ENCODE measurements around the gene LRRC59. TPM values are rescaled to one million over a fixed set of nuclear protein-coding genes. Genes with fewer than 3 reads are reported as not detected.

LRRC59 gene
- total RNA-seq (100 to 1,000 TPM in 1 of 2 donors, 10 to 100 TPM in 1; 43.8 to 117 TPM), polyA plus RNA-seq (100 to 1,000 TPM in 1 of 2 donors, 10 to 100 TPM in 1; 46.8 to 112 TPM)
- long read RNA-seq, donor 1, transcript LRRC59-201 (7 exons, 2,910 nt): major isoform, 22 of 22 reads
- long read RNA-seq, donor 1, partial matches to known transcripts: 0 of 22 reads
- long read RNA-seq, donor 1, other reads (novel, unspliced or antisense): 0 of 22 reads
- long read RNA-seq, donor 2, transcript LRRC59-201 (7 exons, 2,910 nt): major isoform, 7 of 8 reads
- long read RNA-seq, donor 2, partial matches to known transcripts: 0 of 8 reads
- long read RNA-seq, donor 2, other reads (novel, unspliced or antisense): 0 of 8 reads
- long read RNA-seq, donor 3, partial matches to known transcripts: 0 of 5 reads
- long read RNA-seq, donor 3, other reads (novel, unspliced or antisense): 0 of 5 reads
- long read RNA-seq, donor 4, transcript LRRC59-201 (7 exons, 2,910 nt): major isoform, 5 of 6 reads
- long read RNA-seq, donor 4, partial matches to known transcripts: 0 of 6 reads
- long read RNA-seq, donor 4, other reads (novel, unspliced or antisense): 0 of 6 reads
- long read RNA-seq, donor 5, transcript LRRC59-201 (7 exons, 2,910 nt): major isoform, 24 of 29 reads
- long read RNA-seq, donor 5, partial matches to known transcripts: 5 of 29 reads
- long read RNA-seq, donor 5, other reads (novel, unspliced or antisense): 0 of 29 reads

- DNase-seq: peak; percentile 82 to 91 (median 90)
- Histone ChIP-seq H3K27ac (ENCODE audit: low read depth in 1 of 2, low read length in 1 of 2) (peak within 1 kb of the TSS; percentile 74 to 97), H3K4me1 (ENCODE audit: control insufficient read depth in 5 of 5, insufficient read depth in 5 of 5, low read length in 5 of 5) (peaks cover 0 to 21% (median 6%) of the 10 kb centered on the region in 5 donors), H3K27me3 (ENCODE audit: control insufficient read depth in 3 of 3, insufficient read depth in 3 of 3, low read length in 2 of 3) (no peaks in the 10 kb centered on the region), H3K4me3 (peak within 1 kb of the TSS; percentile 96), H3K9ac (ENCODE audit: insufficient read depth in 1 of 2, low read length in 2 of 2) (peak within 1 kb of the TSS; percentile 71 to 72), H3K36me3 (ENCODE audit: control insufficient read depth in 4 of 4, insufficient read depth in 4 of 4, low read length in 4 of 4) (peaks cover 9 to 25% (median 18%) of the 10 kb centered on the region in 4 donors), H3K9me3 (ENCODE audit: control insufficient read depth in 4 of 4, insufficient read depth in 3 of 4, low read length in 3 of 4) (no peaks in the 10 kb centered on the region)
- peak; percentile 99 for ATAC-seq (ENCODE audit: insufficient read depth, low FRiP score)
- TF ChIP-seq CTCF (IDR thresholded peaks at IDR 0.05; ENCODE audit: control extremely low read depth, extremely low read depth): peak; percentile 88
- 1% methylated on average over 69 to 70 of the region's 70 CpGs for WGBS, 2 donors
These were observed at the start of gene LRRC59 for GRCh38 chr17:50397111-50397918. TSS of gene LRRC59 (minus strand) at chr17:50397523. CDS start at chr17:50397317, 206 bp downstream.

GRCh38 chr17:50445730-50446325, 48.5 kb upstream of the LRRC59 start:
- no peak overlapping the region for H3K4me3 ChIP-seq
- TF ChIP-seq CTCF (IDR thresholded peaks at IDR 0.05; ENCODE audit: control extremely low read depth, extremely low read depth): no peak
- H3K36me3 ChIP-seq (ENCODE audit: control insufficient read depth in 4 of 4, insufficient read depth in 4 of 4, low read length in 4 of 4): peaks cover 0 to 4% (median 0%) of the 10 kb centered on the region in 4 donors
- H3K9me3 ChIP-seq (ENCODE audit: control insufficient read depth in 4 of 4, insufficient read depth in 3 of 4, low read length in 3 of 4): no peaks in the 10 kb centered on the region
- peaks cover 2 to 28% (median 7%) of the 10 kb centered on the region in 5 donors for H3K4me1 ChIP-seq (ENCODE audit: control insufficient read depth in 5 of 5, insufficient read depth in 5 of 5, low read length in 5 of 5)
- ATAC-seq (ENCODE audit: insufficient read depth, low FRiP score): no peak
- 30 to 68% methylated on average over 1 of the region's 1 CpG for WGBS, 2 donors
- H3K27ac ChIP-seq (ENCODE audit: low read depth in 1 of 2, low read length in 1 of 2): no peak overlapping the region
- DNase-seq: peak in 2 of 3 donors; percentile 31 to 56
- no peaks in the 10 kb centered on the region for H3K27me3 ChIP-seq (ENCODE audit: control insufficient read depth in 3 of 3, insufficient read depth in 3 of 3, low read length in 2 of 3)
- no peak overlapping the region for H3K9ac ChIP-seq (ENCODE audit: insufficient read depth in 1 of 2, low read length in 2 of 2)

- peaks cover 0 to 2% (median 0%) of the 10 kb centered on the region in 4 donors for H3K36me3 ChIP-seq (ENCODE audit: control insufficient read depth in 4 of 4, insufficient read depth in 4 of 4, low read length in 4 of 4)
- TF ChIP-seq CTCF (IDR thresholded peaks at IDR 0.05; ENCODE audit: control extremely low read depth, extremely low read depth): no peak
- H3K9me3 ChIP-seq (ENCODE audit: control insufficient read depth in 4 of 4, insufficient read depth in 3 of 4, low read length in 3 of 4): no peaks in the 10 kb centered on the region
- no peak for DNase-seq
- no peak overlapping the region for H3K9ac ChIP-seq (ENCODE audit: insufficient read depth in 1 of 2, low read length in 2 of 2)
- H3K4me1 ChIP-seq (ENCODE audit: control insufficient read depth in 5 of 5, insufficient read depth in 5 of 5, low read length in 5 of 5): peaks cover 2 to 36% (median 9%) of the 10 kb centered on the region in 5 donors
- 94 to 96% methylated on average over 6 of the region's 6 CpGs for whole genome bisulfite sequencing, 2 donors
- no peak overlapping the region for H3K4me3 ChIP-seq
- no peak overlapping the region for H3K27ac ChIP-seq (ENCODE audit: low read depth in 1 of 2, low read length in 1 of 2)
- no peaks in the 10 kb centered on the region for H3K27me3 ChIP-seq (ENCODE audit: control insufficient read depth in 3 of 3, insufficient read depth in 3 of 3, low read length in 2 of 3)
- no peak for ATAC-seq (ENCODE audit: insufficient read depth, low FRiP score)
These were observed 47.8 kb upstream of the LRRC59 start for GRCh38 chr17:50444841-50445715.
